HG03432 (cell line): ENCODE results near the gene SLC18A3.

ENCODE experiments used
- ATAC-seq: cut with Tn5 transposase; IDR thresholded peaks from one replicate; pipeline ENCODE4 v1.9.1; 2021; ENCODE audit warnings: mild to moderate bottlenecking, moderate library complexity; ENCODE audit not compliant: unreplicated experiment

Gene SLC18A3

GRCh38 chr10:49610114-49610457 is at the start of gene SLC18A3:
TSS of gene SLC18A3 (plus strand) at chr10:49610310. CDS start at chr10:49610741, 431 bp downstream.
- no peak for ATAC-seq

- ATAC-seq: no peak
Observed at GRCh38 chr10:49560526-49560925, 49.6 kb upstream of the SLC18A3 start.

GRCh38 chr10:49562893-49563292 is 47.2 kb upstream of the SLC18A3 start:
- ATAC-seq: no peak

- ATAC-seq: no peak
Observed at GRCh38 chr10:49564461-49565009, 45.6 kb upstream of the SLC18A3 start.

GRCh38 chr10:49567810-49568209 is 42.3 kb upstream of the SLC18A3 start:
- peak; percentile 17 for ATAC-seq

- peak; percentile 80 for ATAC-seq
Observed at GRCh38 chr10:49568235-49568634, 41.9 kb upstream of the SLC18A3 start.

GRCh38 chr10:49569031-49569631 is 41.0 kb upstream of the SLC18A3 start:
- no peak for ATAC-seq

- no peak for ATAC-seq
Observed at GRCh38 chr10:49571388-49571787, 38.7 kb upstream of the SLC18A3 start.

GRCh38 chr10:49572594-49573114 is 37.5 kb upstream of the SLC18A3 start:
- ATAC-seq: no peak

GRCh38 chr10:49575489-49576072 is 34.5 kb upstream of the SLC18A3 start:
- no peak for ATAC-seq

GRCh38 chr10:49577182-49577925 is 32.8 kb upstream of the SLC18A3 start:
- no peak for ATAC-seq

GRCh38 chr10:49578392-49578791 is 31.7 kb upstream of the SLC18A3 start:
- ATAC-seq: no peak

GRCh38 chr10:49579621-49580020 is 30.5 kb upstream of the SLC18A3 start:
- no peak for ATAC-seq

- ATAC-seq: no peak
Observed at GRCh38 chr10:49585387-49585786, 24.7 kb upstream of the SLC18A3 start.

- ATAC-seq: no peak
Observed at GRCh38 chr10:49587981-49588380, 22.1 kb upstream of the SLC18A3 start.

GRCh38 chr10:49592726-49593563 is 17.2 kb upstream of the SLC18A3 start:
- ATAC-seq: peak; percentile 56

- ATAC-seq: no peak
Observed at GRCh38 chr10:49593564-49593875, 16.6 kb upstream of the SLC18A3 start.

- no peak for ATAC-seq
Observed at GRCh38 chr10:49593998-49594397, 16.1 kb upstream of the SLC18A3 start.

GRCh38 chr10:49594594-49594993 is 15.5 kb upstream of the SLC18A3 start:
- no peak for ATAC-seq

GRCh38 chr10:49595003-49595712 is 15.0 kb upstream of the SLC18A3 start:
- no peak for ATAC-seq
